Measurements from ENCODE around the gene PCMT1.
"Not testable (repeated sequence)": the region's sequence is repeated elsewhere in the genome, so short reads cannot be mapped to it uniquely, and the experiment has no call there.

Gene PCMT1

DNA sequence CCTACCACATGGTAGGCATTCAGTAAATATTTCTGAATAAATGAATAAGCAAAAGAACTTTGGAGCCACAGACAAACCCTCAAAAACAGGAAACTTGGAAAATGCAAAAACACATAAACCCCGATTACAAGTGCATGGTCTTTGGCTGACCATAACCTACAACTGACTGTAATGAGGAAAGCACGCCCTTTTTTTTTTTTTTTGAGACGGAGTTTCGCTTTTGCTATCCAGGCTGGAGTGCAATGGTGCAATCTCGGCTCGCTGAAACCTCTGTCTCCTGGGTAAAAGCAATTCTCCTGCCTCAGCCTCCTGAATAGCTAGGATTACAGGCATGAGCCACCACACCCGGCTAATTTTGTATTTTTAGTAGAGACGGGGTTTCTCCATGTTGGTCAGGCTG is 19.7 kb upstream of the PCMT1 start:
- Mint-ChIP-seq H3K27ac (no peak overlapping the region), H3K27me3 (ENCODE audit: low read depth) (no peaks in the 10 kb centered on the region), H3K9me3 (no peaks in the 10 kb centered on the region)

GRCh38 chr6:149733089-149733720 is 16.3 kb upstream of the PCMT1 start:
- no peak overlapping the region for H3K4me3 Mint-ChIP-seq
- H3K36me3 Mint-ChIP-seq (ENCODE audit: low read depth) = peaks cover 21% of the 10 kb centered on the region
- no peaks in the 10 kb centered on the region for H3K9me3 Mint-ChIP-seq
- peaks cover 12% of the 10 kb centered on the region for H3K4me1 Mint-ChIP-seq (ENCODE audit: low read depth)
- H3K27ac Mint-ChIP-seq = no peak overlapping the region
- H3K27me3 Mint-ChIP-seq (ENCODE audit: low read depth) = no peaks in the 10 kb centered on the region

More for the DNA sequence above, 19.7 kb upstream of the PCMT1 start:
- no peak overlapping the region for H3K4me3 Mint-ChIP-seq
- H3K4me1 Mint-ChIP-seq (ENCODE audit: low read depth) = peaks cover 18% of the 10 kb centered on the region
- H3K36me3 Mint-ChIP-seq (ENCODE audit: low read depth) = peaks cover 21% of the 10 kb centered on the region

GRCh38 chr6:149734915-149735314 is 14.6 kb upstream of the PCMT1 start:
- Mint-ChIP-seq H3K4me1 (ENCODE audit: low read depth) (peaks cover 2% of the 10 kb centered on the region), H3K27me3 (ENCODE audit: low read depth) (no peaks in the 10 kb centered on the region), H3K36me3 (ENCODE audit: low read depth) (peaks cover 18% of the 10 kb centered on the region), H3K27ac (no peak overlapping the region), H3K9me3 (no peaks in the 10 kb centered on the region), H3K4me3 (no peak overlapping the region)

DNA sequence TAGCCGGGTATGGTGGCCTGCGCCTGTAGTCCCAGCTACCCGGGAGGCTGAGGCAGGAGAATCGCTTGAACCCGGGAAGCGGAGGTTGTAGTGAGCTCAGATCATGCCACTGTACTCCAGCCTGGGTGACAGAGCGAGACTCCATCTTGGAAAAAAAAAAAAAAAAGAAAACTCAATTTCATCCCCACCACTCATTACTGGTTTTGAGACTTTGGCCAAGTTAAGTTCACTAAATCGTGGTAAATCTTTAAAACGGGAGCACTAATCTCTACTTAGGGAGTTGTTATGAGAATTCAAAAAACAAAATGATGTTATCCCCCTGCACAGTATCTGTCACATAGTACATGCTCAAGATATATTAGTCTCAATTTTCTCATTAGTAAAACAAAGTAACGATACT is 4.3 kb upstream of the PCMT1 start:
- Mint-ChIP-seq H3K27ac (peak overlapping the region; percentile 94), H3K4me3 (peak overlapping the region; percentile 99), H3K36me3 (ENCODE audit: low read depth) (peaks cover 14% of the 10 kb centered on the region), H3K4me1 (ENCODE audit: low read depth) (peaks cover 21% of the 10 kb centered on the region)
- not testable (repeated sequence) for H3K9me3 Mint-ChIP-seq; H3K27me3 Mint-ChIP-seq (ENCODE audit: low read depth)

DNA sequence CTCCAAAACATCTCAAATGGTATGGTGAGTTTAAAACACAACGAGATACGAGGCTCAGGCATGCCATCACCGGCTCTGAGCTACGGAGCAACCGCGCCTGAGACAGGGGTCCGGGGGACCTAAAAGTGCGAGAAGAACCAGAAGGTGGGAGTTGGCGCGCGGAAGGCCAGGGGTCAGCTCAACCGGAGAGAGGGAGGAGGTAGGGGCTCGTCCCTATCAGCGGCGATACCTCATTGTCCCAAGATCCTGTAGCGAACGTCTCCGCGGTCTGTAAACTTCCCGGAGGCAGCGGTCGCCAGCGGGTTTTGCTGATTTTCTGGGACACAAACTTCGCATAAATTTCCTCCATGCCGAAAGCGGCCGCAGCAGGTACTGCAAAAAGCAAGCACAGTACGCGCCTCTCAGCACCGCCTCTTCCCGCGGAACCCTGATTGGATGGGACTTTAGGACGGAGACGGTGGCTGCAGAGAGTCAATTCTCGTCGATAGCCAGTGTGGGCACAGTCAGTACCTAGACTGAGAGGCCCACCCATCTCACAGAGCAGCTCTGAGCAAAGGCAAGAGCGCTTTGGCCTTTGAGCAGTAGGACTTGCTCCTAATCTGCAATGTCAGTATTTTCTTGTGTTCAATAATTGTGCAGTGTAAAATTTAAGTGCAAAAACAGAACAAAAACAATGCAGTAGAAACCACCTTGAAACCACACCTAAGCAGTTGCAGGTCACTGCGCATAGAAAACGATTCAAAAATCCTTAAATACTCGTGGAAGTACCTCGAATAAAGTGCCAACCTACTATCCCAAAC is 3.2 kb upstream of the PCMT1 start, which contains the start of gene NUP43:
Gene NUP43 (minus strand): TSS at position 383 of the 800 bp plus-strand sequence. CDS start 34 bp downstream, at position 349.
- Mint-ChIP-seq H3K9me3 (no peaks in the 10 kb centered on the region), H3K36me3 (ENCODE audit: low read depth) (peaks cover 11% of the 10 kb centered on the region), H3K27ac (peak within 1 kb of the TSS; percentile 94), H3K4me1 (ENCODE audit: low read depth) (peaks cover 26% of the 10 kb centered on the region), H3K27me3 (ENCODE audit: low read depth) (no peaks in the 10 kb centered on the region), H3K4me3 (peak within 1 kb of the TSS; percentile 99)

GRCh38 chr6:149749082-149749593 is 403 bp upstream of the PCMT1 start:
- not testable (repeated sequence) for H3K9me3 Mint-ChIP-seq; H3K36me3 Mint-ChIP-seq (ENCODE audit: low read depth); H3K27me3 Mint-ChIP-seq (ENCODE audit: low read depth)
- Mint-ChIP-seq H3K4me3 (peak overlapping the region; percentile 86), H3K27ac (peak overlapping the region; percentile 77), H3K4me1 (ENCODE audit: low read depth) (peaks cover 33% of the 10 kb centered on the region)

DNA sequence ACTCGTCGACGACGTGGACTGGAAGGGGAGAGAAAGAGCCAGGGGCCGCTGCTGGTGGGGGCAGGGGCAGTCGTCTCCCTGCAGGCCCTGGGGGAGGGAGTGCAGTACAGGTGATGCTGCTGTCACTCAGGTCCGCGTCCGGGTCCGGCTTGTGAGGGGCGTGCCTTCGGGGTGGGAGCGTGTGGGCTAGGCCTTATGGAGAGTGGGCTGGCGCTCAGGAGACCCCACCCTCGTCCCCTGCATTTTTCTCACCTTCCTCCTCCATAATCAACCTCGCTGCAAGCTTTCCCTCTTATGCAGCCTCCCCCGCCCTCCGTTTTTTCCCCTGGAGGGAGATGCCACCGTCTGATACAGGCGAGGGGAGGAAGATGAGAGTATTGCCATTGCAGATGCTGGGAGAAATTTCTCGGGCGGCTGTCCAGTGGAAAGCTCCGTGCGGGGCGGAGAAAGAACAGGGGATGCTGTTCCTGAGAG is 632 bp downstream of the PCMT1 start:
- Mint-ChIP-seq H3K4me1 (ENCODE audit: low read depth) (peaks cover 33% of the 10 kb centered on the region), H3K36me3 (ENCODE audit: low read depth) (peaks cover 3% of the 10 kb centered on the region), H3K9me3 (no peaks in the 10 kb centered on the region), H3K27ac (peak overlapping the region; percentile 77), H3K4me3 (peak overlapping the region; percentile 86), H3K27me3 (ENCODE audit: low read depth) (no peaks in the 10 kb centered on the region)

DNA sequence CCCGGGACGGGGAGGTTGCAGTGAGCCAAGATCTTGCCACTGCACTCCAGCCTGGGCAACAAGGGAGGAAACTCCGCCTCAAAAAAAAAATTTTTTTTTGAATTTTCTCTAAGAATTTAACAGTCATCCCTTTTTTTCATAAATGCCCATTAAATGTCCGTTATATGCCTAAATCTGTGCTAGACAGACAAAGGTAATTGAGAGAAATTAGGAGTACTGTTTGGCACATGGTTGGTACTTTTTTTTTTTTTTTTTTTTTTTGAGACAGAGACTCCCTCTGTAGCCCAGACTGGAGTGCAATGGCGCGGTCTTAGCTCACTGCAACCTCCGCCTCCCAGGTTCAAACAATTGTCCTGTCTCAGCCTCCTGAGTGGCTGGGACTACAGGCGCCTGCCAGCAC is 1.7 kb downstream of the PCMT1 start:
- peaks cover 7% of the 10 kb centered on the region for H3K36me3 Mint-ChIP-seq (ENCODE audit: low read depth)
- H3K4me1 Mint-ChIP-seq (ENCODE audit: low read depth) = peaks cover 33% of the 10 kb centered on the region
- H3K27me3 Mint-ChIP-seq (ENCODE audit: low read depth) = no peaks in the 10 kb centered on the region
- H3K27ac Mint-ChIP-seq = no peak overlapping the region
- H3K9me3 Mint-ChIP-seq = no peaks in the 10 kb centered on the region
- H3K4me3 Mint-ChIP-seq = peak overlapping the region; percentile 86

DNA sequence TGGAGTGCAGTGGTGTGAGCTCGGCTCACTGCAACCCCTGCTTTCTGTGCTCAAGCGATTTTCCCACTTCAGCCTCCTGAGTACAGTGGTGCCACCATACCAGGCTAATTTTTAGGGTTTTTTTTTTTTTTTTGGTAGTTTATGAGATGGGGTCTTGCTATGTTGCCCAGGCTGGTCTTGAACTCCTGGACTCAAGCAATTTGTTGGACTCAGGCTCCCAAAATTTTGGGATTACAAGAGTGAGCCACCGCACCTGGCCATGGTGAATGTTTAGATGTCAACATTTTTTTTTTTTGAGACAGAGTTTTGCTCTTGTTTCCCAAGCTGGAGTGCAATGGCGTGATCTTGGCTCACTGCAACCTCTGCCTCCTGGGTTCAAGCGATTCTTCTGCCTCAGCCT is 2.4 kb downstream of the PCMT1 start:
- not testable (repeated sequence) for H3K27me3 Mint-ChIP-seq (ENCODE audit: low read depth); H3K9me3 Mint-ChIP-seq; H3K27ac Mint-ChIP-seq; H3K36me3 Mint-ChIP-seq (ENCODE audit: low read depth)
- H3K4me3 Mint-ChIP-seq = peak overlapping the region; percentile 14
- peaks cover 28% of the 10 kb centered on the region for H3K4me1 Mint-ChIP-seq (ENCODE audit: low read depth)

- H3K4me1 Mint-ChIP-seq (ENCODE audit: low read depth) = peaks cover 24% of the 10 kb centered on the region
- H3K36me3 Mint-ChIP-seq (ENCODE audit: low read depth) = peaks cover 7% of the 10 kb centered on the region
- no peak overlapping the region for H3K27ac Mint-ChIP-seq
- H3K4me3 Mint-ChIP-seq = peak overlapping the region; percentile 14
- no peaks in the 10 kb centered on the region for H3K9me3 Mint-ChIP-seq
- H3K27me3 Mint-ChIP-seq (ENCODE audit: low read depth) = no peaks in the 10 kb centered on the region
Measured at GRCh38 chr6:149752600-149753373, 3.2 kb downstream of the PCMT1 start.

DNA sequence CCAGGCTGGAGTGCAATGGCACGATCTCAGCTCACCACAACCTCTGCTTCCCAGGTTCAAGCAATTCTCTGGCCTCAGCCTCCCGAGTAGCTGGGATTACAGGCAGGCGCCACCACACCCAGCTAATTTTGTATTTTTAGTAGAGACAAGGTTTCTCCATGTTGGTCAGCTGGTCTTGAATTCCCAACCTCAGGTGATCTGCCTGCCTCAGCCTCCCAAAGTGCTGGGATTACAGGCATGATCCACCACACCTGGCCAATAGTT is 3.8 kb downstream of the PCMT1 start:
- not testable (repeated sequence) for H3K27me3 Mint-ChIP-seq (ENCODE audit: low read depth); H3K4me3 Mint-ChIP-seq; H3K36me3 Mint-ChIP-seq (ENCODE audit: low read depth); H3K9me3 Mint-ChIP-seq; H3K27ac Mint-ChIP-seq
- peaks cover 23% of the 10 kb centered on the region for H3K4me1 Mint-ChIP-seq (ENCODE audit: low read depth)

DNA sequence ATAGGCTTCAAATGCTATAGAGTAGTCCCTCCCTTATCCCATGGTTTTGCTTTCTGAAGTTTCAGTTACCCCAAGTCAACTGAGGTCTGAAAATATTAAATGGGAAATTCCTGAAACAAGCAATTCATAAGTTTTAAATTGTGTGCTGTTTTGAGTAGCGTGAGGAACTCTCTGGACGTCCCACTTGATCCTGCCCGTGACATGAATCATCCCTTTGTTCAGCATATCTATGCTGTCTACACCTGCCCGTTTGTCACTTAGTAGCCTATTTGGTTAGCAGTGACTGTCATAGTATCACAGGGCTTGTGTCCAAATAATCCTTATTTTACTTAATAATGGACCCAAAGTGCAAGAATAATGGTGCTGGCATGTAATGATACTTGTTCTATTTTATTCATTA is 5.0 kb downstream of the PCMT1 start:
- Mint-ChIP-seq H3K27ac (no peak overlapping the region), H3K4me1 (ENCODE audit: low read depth) (peaks cover 19% of the 10 kb centered on the region), H3K9me3 (no peaks in the 10 kb centered on the region), H3K4me3 (no peak overlapping the region), H3K36me3 (ENCODE audit: low read depth) (peaks cover 9% of the 10 kb centered on the region), H3K27me3 (ENCODE audit: low read depth) (no peaks in the 10 kb centered on the region)

DNA sequence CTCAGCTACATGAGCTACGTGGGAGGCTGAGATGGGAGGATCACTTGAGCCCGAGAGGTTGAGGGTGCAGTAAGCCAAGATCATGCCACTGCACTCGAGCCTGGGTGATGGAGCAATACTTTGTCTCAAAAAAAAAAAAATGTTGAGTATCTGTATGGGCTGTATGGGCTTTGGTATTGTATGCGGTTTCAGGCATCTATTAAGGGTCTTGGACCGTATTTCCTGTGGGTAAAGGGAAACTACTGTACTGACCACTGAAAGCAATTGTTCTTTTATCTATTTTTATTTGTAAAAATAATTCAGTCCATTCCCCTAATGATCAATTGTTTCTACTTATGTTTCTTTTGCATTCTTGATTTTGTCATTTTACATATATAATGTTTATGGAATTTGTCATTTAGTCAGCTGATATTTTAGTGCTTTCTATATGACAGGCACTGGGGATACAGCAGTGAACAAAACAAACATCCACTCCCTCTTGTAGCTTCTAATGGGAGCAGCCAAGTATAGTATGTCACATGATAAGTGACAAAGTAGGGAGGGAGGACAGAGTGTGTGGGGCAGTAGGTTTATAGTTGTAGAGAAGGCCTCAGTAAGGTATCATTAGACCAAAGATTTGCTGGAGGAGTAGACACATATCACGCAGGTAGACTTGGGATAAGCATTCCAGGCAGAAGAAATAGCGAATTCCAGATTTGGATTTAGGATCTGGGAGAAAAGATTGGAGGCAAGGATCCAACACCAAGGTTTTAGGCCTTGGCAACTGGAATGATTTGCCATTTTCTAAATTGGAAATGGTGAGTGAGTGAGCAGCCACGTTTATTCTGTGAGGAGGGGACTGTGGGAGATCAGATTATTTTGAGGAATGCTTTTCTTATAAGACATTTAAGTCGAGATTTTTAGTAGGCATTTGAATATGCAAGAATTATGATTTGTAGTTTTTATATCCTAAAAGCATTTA is 6.0 kb downstream of the PCMT1 start:
- no peaks in the 10 kb centered on the region for H3K27me3 Mint-ChIP-seq (ENCODE audit: low read depth)
- H3K27ac Mint-ChIP-seq = no peak overlapping the region
- H3K4me1 Mint-ChIP-seq (ENCODE audit: low read depth) = peaks cover 18% of the 10 kb centered on the region
- H3K9me3 Mint-ChIP-seq = no peaks in the 10 kb centered on the region
- H3K36me3 Mint-ChIP-seq (ENCODE audit: low read depth) = peaks cover 15% of the 10 kb centered on the region
- H3K4me3 Mint-ChIP-seq = no peak overlapping the region

- H3K27ac Mint-ChIP-seq = no peak overlapping the region
- H3K9me3 Mint-ChIP-seq = no peaks in the 10 kb centered on the region
- no peak overlapping the region for H3K4me3 Mint-ChIP-seq
- H3K4me1 Mint-ChIP-seq (ENCODE audit: low read depth) = peaks cover 19% of the 10 kb centered on the region
- peaks cover 18% of the 10 kb centered on the region for H3K36me3 Mint-ChIP-seq (ENCODE audit: low read depth)
- no peaks in the 10 kb centered on the region for H3K27me3 Mint-ChIP-seq (ENCODE audit: low read depth)
Measured at GRCh38 chr6:149756261-149756636, 6.7 kb downstream of the PCMT1 start.
